Right kidney (tissue), 1 donor: ENCODE results near the gene TMEM185A.
"Not testable (repeated sequence)": the region's sequence is repeated elsewhere in the genome, so short reads cannot be mapped to it uniquely, and the experiment has no call there.

Experiments
- DNase-seq: peaks from one replicate; pipeline ENCODE4 v3.0.0-alpha.2; 2016

Gene TMEM185A

GRCh38 chrX:149628280-149628679, 3.3 kb downstream of the TMEM185A start:
- DNase-seq, result no peak

GRCh38 chrX:149626829-149627228, 4.8 kb downstream of the TMEM185A start:
- not testable (repeated sequence) for DNase-seq

- not testable (repeated sequence) for DNase-seq
Observed at GRCh38 chrX:149619662-149620061, 11.9 kb downstream of the TMEM185A start.

- DNase-seq, result no peak
Observed at GRCh38 chrX:149618871-149619270, 12.7 kb downstream of the TMEM185A start.

GRCh38 chrX:149611623-149612175, 19.9 kb downstream of the TMEM185A start:
- no peak for DNase-seq

- no peak for DNase-seq
Observed at GRCh38 chrX:149610511-149610910, 21.1 kb downstream of the TMEM185A start.

- no peak for DNase-seq
Observed at GRCh38 chrX:149607699-149608098, 23.9 kb downstream of the TMEM185A start.

- not testable (repeated sequence) for DNase-seq
Observed at GRCh38 chrX:149605248-149605885, 26.2 kb downstream of the TMEM185A start.

GRCh38 chrX:149598603-149599002, 33.0 kb downstream of the TMEM185A start:
- not testable (repeated sequence) for DNase-seq

- not testable (repeated sequence) for DNase-seq
Observed at GRCh38 chrX:149595943-149596342, 35.6 kb downstream of the TMEM185A start.

GRCh38 chrX:149595214-149595613, 36.4 kb downstream of the TMEM185A start, which contains the start of gene HSFX2:
TSS of gene HSFX2 (minus strand) at chrX:149595314. CDS start at chrX:149594700, 614 bp downstream.
- not testable (repeated sequence) for DNase-seq

- not testable (repeated sequence) for DNase-seq
Observed at GRCh38 chrX:149590993-149591392, 40.6 kb downstream of the TMEM185A start.

GRCh38 chrX:149587359-149587758, 44.2 kb downstream of the TMEM185A start, which contains the start of gene MAGEA9B:
TSS of gene MAGEA9B (minus strand) at chrX:149587459. CDS start at chrX:149583179, 4,280 bp downstream.
- DNase-seq, result not testable (repeated sequence)

- not testable (repeated sequence) for DNase-seq
Observed at GRCh38 chrX:149585631-149586030, 46.0 kb downstream of the TMEM185A start.

- DNase-seq, result not testable (repeated sequence)
Observed at GRCh38 chrX:149573456-149573855, 58.1 kb downstream of the TMEM185A start.

GRCh38 chrX:149572743-149573142, 58.8 kb downstream of the TMEM185A start:
- no peak for DNase-seq

- DNase-seq, result no peak
Observed at GRCh38 chrX:149571770-149572169, 59.8 kb downstream of the TMEM185A start.

GRCh38 chrX:149570668-149571067, 60.9 kb downstream of the TMEM185A start:
- DNase-seq, result no peak

GRCh38 chrX:149569770-149570169, 61.8 kb downstream of the TMEM185A start:
- no peak for DNase-seq

- DNase-seq, result no peak
Observed at GRCh38 chrX:149568701-149569296, 62.8 kb downstream of the TMEM185A start.

GRCh38 chrX:149567621-149568417, 63.8 kb downstream of the TMEM185A start:
- DNase-seq, result no peak

GRCh38 chrX:149563359-149563758, 68.2 kb downstream of the TMEM185A start:
- DNase-seq, result no peak

- DNase-seq, result not testable (repeated sequence)
Observed at GRCh38 chrX:149555251-149555650, 76.3 kb downstream of the TMEM185A start.
